WTC11 (cell line): ENCODE measurements around the gene MSL3B.

Experiments
- ATAC-seq: fragments of 200-7000 bp; cut with Tn5 transposase; 2 replicates; pipeline ENCODE4 v1.10.0; 2021; ENCODE audit warnings: mild to moderate bottlenecking, moderate library complexity
- CTCF ChIA-PET: fragments of 300-600 bp; sonication (Branson Sonifier 250); formaldehyde crosslinking; loops from one replicate; lab custom pipeline; 2021; ENCODE audit warnings: antibody characterized with exemption; lab: Charles Lee
- POLR2A ChIA-PET: fragments of 350-600 bp; sonication (Branson Sonifier 250); formaldehyde crosslinking; loops from one replicate; lab custom pipeline; 2021; ENCODE audit warnings: antibody characterized with exemption; lab: Charles Lee
- DNase-seq: peaks from one replicate; pipeline ENCODE4 v3.0.0; 2021; ENCODE audit warnings: low spot score
- H3K27ac Mint-ChIP-seq: 2 replicates; pipeline ENCODE4 v1.8.0; 2021; ENCODE audit warnings: mixed read lengths
- H3K27me3 Mint-ChIP-seq: 2 replicates; pipeline ENCODE4 v1.8.0; 2021; ENCODE audit warnings: low read depth, mild to moderate bottlenecking, moderate library complexity, mixed read lengths
- H3K36me3 Mint-ChIP-seq: 2 replicates; pipeline ENCODE4 v1.8.0; 2021; ENCODE audit warnings: mixed read lengths
- H3K4me1 Mint-ChIP-seq: 2 replicates; pipeline ENCODE4 v1.8.0; 2022; ENCODE audit warnings: mixed read lengths
- H3K4me3 Mint-ChIP-seq: 2 replicates; pipeline ENCODE4 v1.8.0; 2021; ENCODE audit warnings: mild to moderate bottlenecking, moderate library complexity, mixed read lengths
- H3K9me3 Mint-ChIP-seq: 2 replicates; pipeline ENCODE4 v1.8.0; 2021; ENCODE audit warnings: mixed read lengths
- ATF2 ChIP-seq: sonication (generic); formaldehyde crosslinking; IDR thresholded peaks from 2 replicates; pipeline ENCODE4 v1.8.1; 2022; ENCODE audit warnings: low read depth, missing genetic modification reagents, borderline replicate concordance
- ATF6 ChIP-seq: sonication (generic); formaldehyde crosslinking; IDR thresholded peaks from 2 replicates; pipeline ENCODE4 v1.8.1; 2023; ENCODE audit warnings: mild to moderate bottlenecking, missing genetic modification reagents
- E2F5 ChIP-seq: sonication (generic); formaldehyde crosslinking; IDR thresholded peaks from 2 replicates; pipeline ENCODE4 v1.8.1; 2022; ENCODE audit warnings: mild to moderate bottlenecking, moderate library complexity, missing genetic modification reagents
- ELF4 ChIP-seq: sonication (generic); formaldehyde crosslinking; IDR thresholded peaks from 2 replicates; pipeline ENCODE4 v1.8.1; 2022; ENCODE audit warnings: low read depth, mild to moderate bottlenecking, moderate library complexity, missing genetic modification reagents
- EMX1 ChIP-seq: fragments of 250-450 bp; sonication (Bioruptor Pico); IDR thresholded peaks from 2 replicates; pipeline ENCODE4 v1.8.0; 2021; ENCODE audit warnings: mild to moderate bottlenecking
- GRHL2 ChIP-seq: fragments of 250-450 bp; sonication (Bioruptor Pico); IDR thresholded peaks from 2 replicates; pipeline ENCODE4 v1.8.0; 2022; ENCODE audit warnings: mild to moderate bottlenecking, moderate library complexity; ENCODE audit not compliant: insufficient replicate concordance, severe bottlenecking
- GTF2I ChIP-seq: fragments of 250-450 bp; sonication (Bioruptor Pico); conservative IDR thresholded peaks from 2 replicates; pipeline ENCODE4 v1.4.0; 2021; ENCODE audit warnings: mild to moderate bottlenecking
- JAZF1 ChIP-seq: fragments of 250-450 bp; sonication (Bioruptor Pico); IDR thresholded peaks from 2 replicates; pipeline ENCODE4 v1.9.0; 2021; ENCODE audit warnings: moderate library complexity, mild to moderate bottlenecking, inconsistent platforms
- NR3C1 ChIP-seq: sonication (generic); formaldehyde crosslinking; conservative IDR thresholded peaks from 2 replicates; pipeline ENCODE4 v1.8.1; 2023; ENCODE audit warnings: low read depth, mild to moderate bottlenecking, missing genetic modification reagents
- OVOL2 ChIP-seq: fragments of 250-450 bp; sonication (Bioruptor Pico); IDR thresholded peaks from 2 replicates; pipeline ENCODE4 v1.9.0; 2021; ENCODE audit warnings: mild to moderate bottlenecking, borderline replicate concordance
- TCF7 ChIP-seq: sonication (generic); formaldehyde crosslinking; IDR thresholded peaks from 2 replicates; pipeline ENCODE4 v1.8.0; 2022; ENCODE audit warnings: mild to moderate bottlenecking, low read depth, missing genetic modification reagents, moderate library complexity
- TEAD1 ChIP-seq: sonication (generic); formaldehyde crosslinking; IDR thresholded peaks from 2 replicates; pipeline ENCODE4 v1.8.0; 2022; ENCODE audit warnings: mild to moderate bottlenecking, missing genetic modification reagents
- TP53 ChIP-seq: sonication (generic); formaldehyde crosslinking; IDR thresholded peaks from 2 replicates; pipeline ENCODE4 v1.8.1; 2023; ENCODE audit warnings: mild to moderate bottlenecking, missing genetic modification reagents
- ZNF121 ChIP-seq: sonication (generic); formaldehyde crosslinking; IDR thresholded peaks from 2 replicates; pipeline ENCODE4 v1.8.0; 2023; ENCODE audit warnings: missing genetic modification reagents
- ZNF263 ChIP-seq: sonication (generic); formaldehyde crosslinking; IDR thresholded peaks from 2 replicates; pipeline ENCODE4 v1.8.1; 2022; ENCODE audit warnings: low read depth, mild to moderate bottlenecking, moderate library complexity, missing genetic modification reagents
- ZNF416 ChIP-seq: fragments of 250-450 bp; sonication (Bioruptor Pico); IDR thresholded peaks from 2 replicates; pipeline ENCODE4 v1.9.0; 2021; ENCODE audit warnings: mild to moderate bottlenecking, inconsistent platforms
- TF ChIP-seq, protein P1 (sequence below): sonication (generic); formaldehyde crosslinking; conservative IDR thresholded peaks from 2 replicates; pipeline ENCODE4 v1.8.1; 2022; ENCODE audit warnings: mild to moderate bottlenecking, missing genetic modification reagents
- TF ChIP-seq, protein P2 (sequence below): sonication (generic); formaldehyde crosslinking; IDR thresholded peaks from 2 replicates; pipeline ENCODE4 v1.8.1; 2023; ENCODE audit warnings: mild to moderate bottlenecking, missing genetic modification reagents, moderate library complexity
- TF ChIP-seq, protein P3 (sequence below): sonication (generic); formaldehyde crosslinking; IDR thresholded peaks from 2 replicates; pipeline ENCODE4 v1.8.1; 2023; ENCODE audit warnings: mild to moderate bottlenecking, moderate library complexity, missing genetic modification reagents
- TF ChIP-seq, protein P4 (sequence below): sonication (generic); formaldehyde crosslinking; conservative IDR thresholded peaks from 2 replicates; pipeline ENCODE4 v1.8.1; 2023; ENCODE audit warnings: mild to moderate bottlenecking, low read depth, missing genetic modification reagents, moderate library complexity
- TF ChIP-seq, protein P5 (sequence below): fragments of 250-450 bp; sonication (Bioruptor Pico); IDR thresholded peaks from 2 replicates; pipeline ENCODE4 v1.9.0; 2021; ENCODE audit warnings: mild to moderate bottlenecking

The MSL3B gene

DNA sequence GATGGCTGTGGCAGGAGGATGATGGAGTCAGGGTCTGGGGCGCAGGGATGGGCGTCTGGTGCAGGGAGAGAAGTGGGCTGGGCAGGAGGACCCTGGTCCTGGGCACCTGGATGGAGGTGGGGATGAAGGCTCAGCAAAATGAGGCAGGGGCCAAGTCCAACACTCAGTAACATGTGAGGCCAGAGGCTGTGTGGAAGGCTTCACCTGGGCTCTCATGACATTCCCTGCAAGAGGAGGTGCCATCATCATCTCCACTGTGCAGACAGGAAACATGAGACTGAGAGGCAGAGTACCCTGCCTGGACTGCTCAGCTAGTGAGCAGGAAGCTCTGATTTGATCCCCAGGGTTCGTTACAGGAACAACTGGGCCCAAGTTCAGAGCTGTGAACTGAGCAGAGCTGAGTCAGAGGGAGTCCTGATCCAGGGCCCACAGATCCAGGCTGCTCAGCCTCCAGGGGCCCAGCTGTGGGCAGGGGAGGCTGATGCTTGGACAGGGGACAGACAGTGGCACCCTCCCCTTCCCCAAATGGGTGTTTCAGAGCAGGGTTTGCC is 50.8 kb downstream of the MSL3B start (continued):
- no peak for TF ChIP-seq ATF2 (CRISPR knock-in tag)

DNA sequence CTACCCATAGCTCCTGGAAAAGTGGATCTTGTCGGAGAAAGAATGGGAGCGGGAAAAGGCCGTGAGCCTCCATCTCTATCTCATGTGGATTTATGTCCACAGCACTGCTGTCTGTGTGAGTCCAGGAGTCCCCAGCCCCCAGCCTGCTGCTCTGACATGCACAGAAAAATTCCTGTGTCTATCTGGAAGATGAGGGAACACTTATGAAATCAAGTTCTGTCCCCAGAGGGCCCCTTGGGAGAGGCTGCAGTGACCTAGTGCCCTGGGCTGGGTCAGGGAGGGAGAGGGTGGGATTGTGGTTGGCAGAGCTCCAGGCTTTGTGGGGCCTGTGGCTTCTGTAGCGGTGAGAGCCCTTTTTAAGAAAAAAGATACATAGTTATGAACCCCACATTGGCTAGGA is 51.4 kb downstream of the MSL3B start:
- ATAC-seq (no peak), DNase-seq (no peak)
- H3K9me3 Mint-ChIP-seq, result peaks cover 7% of the 10 kb centered on the region; the same call in 1 of the 2 replicates
- no peaks in the 10 kb centered on the region for H3K27me3 Mint-ChIP-seq
- TF ChIP-seq ELF4 (CRISPR knock-in tag) (no peak), ZNF263 (CRISPR knock-in tag) (no peak), JAZF1 (CRISPR knock-in tag) (no peak), E2F5 (no peak), TP53 (CRISPR knock-in tag) (no peak), GRHL2 (CRISPR knock-in tag) (no peak)
- TF ChIP-seq, protein P1, sequence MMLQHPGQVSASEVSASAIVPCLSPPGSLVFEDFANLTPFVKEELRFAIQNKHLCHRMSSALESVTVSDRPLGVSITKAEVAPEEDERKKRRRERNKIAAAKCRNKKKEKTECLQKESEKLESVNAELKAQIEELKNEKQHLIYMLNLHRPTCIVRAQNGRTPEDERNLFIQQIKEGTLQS (CRISPR knock-in tag), result no peak
- TF ChIP-seq, protein P2, sequence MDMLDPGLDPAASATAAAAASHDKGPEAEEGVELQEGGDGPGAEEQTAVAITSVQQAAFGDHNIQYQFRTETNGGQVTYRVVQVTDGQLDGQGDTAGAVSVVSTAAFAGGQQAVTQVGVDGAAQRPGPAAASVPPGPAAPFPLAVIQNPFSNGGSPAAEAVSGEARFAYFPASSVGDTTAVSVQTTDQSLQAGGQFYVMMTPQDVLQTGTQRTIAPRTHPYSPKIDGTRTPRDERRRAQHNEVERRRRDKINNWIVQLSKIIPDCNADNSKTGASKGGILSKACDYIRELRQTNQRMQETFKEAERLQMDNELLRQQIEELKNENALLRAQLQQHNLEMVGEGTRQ (CRISPR knock-in tag), result no peak
- TF ChIP-seq, protein P3, sequence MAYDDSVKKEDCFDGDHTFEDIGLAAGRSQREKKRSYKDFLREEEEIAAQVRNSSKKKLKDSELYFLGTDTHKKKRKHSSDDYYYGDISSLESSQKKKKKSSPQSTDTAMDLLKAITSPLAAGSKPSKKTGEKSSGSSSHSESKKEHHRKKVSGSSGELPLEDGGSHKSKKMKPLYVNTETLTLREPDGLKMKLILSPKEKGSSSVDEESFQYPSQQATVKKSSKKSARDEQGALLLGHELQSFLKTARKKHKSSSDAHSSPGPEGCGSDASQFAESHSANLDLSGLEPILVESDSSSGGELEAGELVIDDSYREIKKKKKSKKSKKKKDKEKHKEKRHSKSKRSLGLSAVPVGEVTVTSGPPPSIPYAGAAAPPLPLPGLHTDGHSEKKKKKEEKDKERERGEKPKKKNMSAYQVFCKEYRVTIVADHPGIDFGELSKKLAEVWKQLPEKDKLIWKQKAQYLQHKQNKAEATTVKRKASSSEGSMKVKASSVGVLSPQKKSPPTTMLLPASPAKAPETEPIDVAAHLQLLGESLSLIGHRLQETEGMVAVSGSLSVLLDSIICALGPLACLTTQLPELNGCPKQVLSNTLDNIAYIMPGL (CRISPR knock-in tag), result no peak
- no peaks in the 10 kb centered on the region for H3K36me3 Mint-ChIP-seq
- ChIA-PET CTCF (no interaction called here), POLR2A (no interaction called here)
- H3K27ac Mint-ChIP-seq, result no peak overlapping the region
- H3K4me3 Mint-ChIP-seq, result no peak overlapping the region
- no peaks in the 10 kb centered on the region for H3K4me1 Mint-ChIP-seq

- Mint-ChIP-seq H3K27ac (no peak overlapping the region), H3K4me1 (no peaks in the 10 kb centered on the region), H3K27me3 (no peaks in the 10 kb centered on the region), H3K36me3 (no peaks in the 10 kb centered on the region), H3K4me3 (no peak overlapping the region), H3K9me3 (peaks cover 7% of the 10 kb centered on the region; the same call in 1 of the 2 replicates)
- no peak for DNase-seq
- ATAC-seq, result no peak
- CTCF ChIA-PET, result no interaction called here
- POLR2A ChIA-PET, result no interaction called here
- TF ChIP-seq GTF2I (CRISPR knock-in tag), result no peak
- no peak for TF ChIP-seq JAZF1 (CRISPR knock-in tag)
- TF ChIP-seq OVOL2 (CRISPR knock-in tag), result no peak
- TF ChIP-seq, protein P4, sequence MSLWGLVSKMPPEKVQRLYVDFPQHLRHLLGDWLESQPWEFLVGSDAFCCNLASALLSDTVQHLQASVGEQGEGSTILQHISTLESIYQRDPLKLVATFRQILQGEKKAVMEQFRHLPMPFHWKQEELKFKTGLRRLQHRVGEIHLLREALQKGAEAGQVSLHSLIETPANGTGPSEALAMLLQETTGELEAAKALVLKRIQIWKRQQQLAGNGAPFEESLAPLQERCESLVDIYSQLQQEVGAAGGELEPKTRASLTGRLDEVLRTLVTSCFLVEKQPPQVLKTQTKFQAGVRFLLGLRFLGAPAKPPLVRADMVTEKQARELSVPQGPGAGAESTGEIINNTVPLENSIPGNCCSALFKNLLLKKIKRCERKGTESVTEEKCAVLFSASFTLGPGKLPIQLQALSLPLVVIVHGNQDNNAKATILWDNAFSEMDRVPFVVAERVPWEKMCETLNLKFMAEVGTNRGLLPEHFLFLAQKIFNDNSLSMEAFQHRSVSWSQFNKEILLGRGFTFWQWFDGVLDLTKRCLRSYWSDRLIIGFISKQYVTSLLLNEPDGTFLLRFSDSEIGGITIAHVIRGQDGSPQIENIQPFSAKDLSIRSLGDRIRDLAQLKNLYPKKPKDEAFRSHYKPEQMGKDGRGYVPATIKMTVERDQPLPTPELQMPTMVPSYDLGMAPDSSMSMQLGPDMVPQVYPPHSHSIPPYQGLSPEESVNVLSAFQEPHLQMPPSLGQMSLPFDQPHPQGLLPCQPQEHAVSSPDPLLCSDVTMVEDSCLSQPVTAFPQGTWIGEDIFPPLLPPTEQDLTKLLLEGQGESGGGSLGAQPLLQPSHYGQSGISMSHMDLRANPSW (CRISPR knock-in tag), result no peak
- no peak for TF ChIP-seq ATF6
- TF ChIP-seq TEAD1 (CRISPR knock-in tag), result no peak
- no peak for TF ChIP-seq NR3C1 (CRISPR knock-in tag)
- TF ChIP-seq, protein P5, sequence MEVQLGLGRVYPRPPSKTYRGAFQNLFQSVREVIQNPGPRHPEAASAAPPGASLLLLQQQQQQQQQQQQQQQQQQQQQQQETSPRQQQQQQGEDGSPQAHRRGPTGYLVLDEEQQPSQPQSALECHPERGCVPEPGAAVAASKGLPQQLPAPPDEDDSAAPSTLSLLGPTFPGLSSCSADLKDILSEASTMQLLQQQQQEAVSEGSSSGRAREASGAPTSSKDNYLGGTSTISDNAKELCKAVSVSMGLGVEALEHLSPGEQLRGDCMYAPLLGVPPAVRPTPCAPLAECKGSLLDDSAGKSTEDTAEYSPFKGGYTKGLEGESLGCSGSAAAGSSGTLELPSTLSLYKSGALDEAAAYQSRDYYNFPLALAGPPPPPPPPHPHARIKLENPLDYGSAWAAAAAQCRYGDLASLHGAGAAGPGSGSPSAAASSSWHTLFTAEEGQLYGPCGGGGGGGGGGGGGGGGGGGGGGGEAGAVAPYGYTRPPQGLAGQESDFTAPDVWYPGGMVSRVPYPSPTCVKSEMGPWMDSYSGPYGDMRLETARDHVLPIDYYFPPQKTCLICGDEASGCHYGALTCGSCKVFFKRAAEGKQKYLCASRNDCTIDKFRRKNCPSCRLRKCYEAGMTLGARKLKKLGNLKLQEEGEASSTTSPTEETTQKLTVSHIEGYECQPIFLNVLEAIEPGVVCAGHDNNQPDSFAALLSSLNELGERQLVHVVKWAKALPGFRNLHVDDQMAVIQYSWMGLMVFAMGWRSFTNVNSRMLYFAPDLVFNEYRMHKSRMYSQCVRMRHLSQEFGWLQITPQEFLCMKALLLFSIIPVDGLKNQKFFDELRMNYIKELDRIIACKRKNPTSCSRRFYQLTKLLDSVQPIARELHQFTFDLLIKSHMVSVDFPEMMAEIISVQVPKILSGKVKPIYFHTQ (CRISPR knock-in tag), result no peak
- no peak for TF ChIP-seq ZNF416 (CRISPR knock-in tag)
- no peak for TF ChIP-seq EMX1 (CRISPR knock-in tag)
- no peak for TF ChIP-seq TCF7 (CRISPR knock-in tag)
- no peak for TF ChIP-seq ZNF121 (CRISPR knock-in tag)
Observed at GRCh38 chr2:233816334-233816733, 51.9 kb downstream of the MSL3B start.
